ENCODE measurements around the gene APOB. TPM values are rescaled to one million over a fixed set of nuclear protein-coding genes. Genes with fewer than 3 reads are reported as not detected.

APOB gene
- total RNA-seq, 1 experiment from 2014 or later: not detected

DNA sequence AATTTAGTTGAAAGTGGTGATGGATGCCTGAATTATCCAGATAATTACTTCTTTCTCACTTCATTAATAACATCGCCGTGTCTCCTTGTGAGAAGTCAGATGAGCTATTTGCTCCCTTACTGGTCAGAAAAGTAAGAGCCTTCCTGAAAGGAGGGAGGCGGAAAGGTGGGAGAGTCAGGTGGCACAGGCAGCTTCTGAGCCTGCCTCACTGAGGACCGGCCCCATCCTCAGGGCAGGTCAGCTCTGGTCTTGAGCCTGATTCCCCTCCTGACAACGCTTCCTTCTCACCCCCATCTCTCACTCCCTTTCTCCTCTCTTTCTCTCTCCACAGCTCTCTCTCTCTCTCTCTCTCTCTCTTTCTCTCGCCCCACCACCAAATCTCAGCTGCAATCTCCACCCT is 10.1 kb upstream of the APOB start:
- POLR2A ChIA-PET (ENCODE audit: low non-redundant PET): interaction anchor here (0.6 kb wide), 1 partner anchor 408 kb away, joined by 4 read pairs; no protein-coding TSS in a partner anchor
- TF ChIP-seq EZH2 (IDR thresholded peaks at IDR 0.05; ENCODE audit: borderline replicate concordance, low read depth, low read length, poor library complexity, severe bottlenecking): no peak
- TF ChIP-seq, protein P1, sequence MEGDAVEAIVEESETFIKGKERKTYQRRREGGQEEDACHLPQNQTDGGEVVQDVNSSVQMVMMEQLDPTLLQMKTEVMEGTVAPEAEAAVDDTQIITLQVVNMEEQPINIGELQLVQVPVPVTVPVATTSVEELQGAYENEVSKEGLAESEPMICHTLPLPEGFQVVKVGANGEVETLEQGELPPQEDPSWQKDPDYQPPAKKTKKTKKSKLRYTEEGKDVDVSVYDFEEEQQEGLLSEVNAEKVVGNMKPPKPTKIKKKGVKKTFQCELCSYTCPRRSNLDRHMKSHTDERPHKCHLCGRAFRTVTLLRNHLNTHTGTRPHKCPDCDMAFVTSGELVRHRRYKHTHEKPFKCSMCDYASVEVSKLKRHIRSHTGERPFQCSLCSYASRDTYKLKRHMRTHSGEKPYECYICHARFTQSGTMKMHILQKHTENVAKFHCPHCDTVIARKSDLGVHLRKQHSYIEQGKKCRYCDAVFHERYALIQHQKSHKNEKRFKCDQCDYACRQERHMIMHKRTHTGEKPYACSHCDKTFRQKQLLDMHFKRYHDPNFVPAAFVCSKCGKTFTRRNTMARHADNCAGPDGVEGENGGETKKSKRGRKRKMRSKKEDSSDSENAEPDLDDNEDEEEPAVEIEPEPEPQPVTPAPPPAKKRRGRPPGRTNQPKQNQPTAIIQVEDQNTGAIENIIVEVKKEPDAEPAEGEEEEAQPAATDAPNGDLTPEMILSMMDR (conservative IDR thresholded peaks at IDR 0.05; ENCODE audit: low read depth, low read length): no peak

DNA sequence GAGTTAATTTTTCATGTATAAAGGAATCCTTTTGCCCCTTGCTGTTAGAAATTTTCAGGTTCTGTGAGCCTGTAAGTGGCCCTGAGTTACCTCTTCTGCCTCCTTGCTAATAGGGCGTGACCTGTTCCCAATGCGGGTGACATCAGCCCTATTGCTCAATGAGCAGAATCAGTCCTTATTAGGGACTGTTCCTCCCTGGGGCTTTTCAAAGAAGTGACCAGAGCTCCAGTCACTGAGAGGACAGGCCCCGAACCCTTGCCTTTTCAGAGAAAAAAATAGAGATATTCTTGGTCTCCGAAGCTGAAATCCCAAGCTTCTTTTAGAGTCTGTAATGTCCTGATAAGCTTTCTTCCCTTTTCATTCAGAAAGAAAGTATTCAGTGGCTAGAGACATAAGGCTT is 8.2 kb upstream of the APOB start:
- TF ChIP-seq EZH2 (IDR thresholded peaks at IDR 0.05; ENCODE audit: borderline replicate concordance, low read depth, low read length, poor library complexity, severe bottlenecking): no peak
- TF ChIP-seq, protein P1 (conservative IDR thresholded peaks at IDR 0.05; ENCODE audit: low read depth, low read length): no peak
- intact Hi-C loops (cut with micrococcal nuclease; ENCODE audit: unreplicated experiment): no loop called here

More for the DNA sequence above, 10.1 kb upstream of the APOB start:
- Histone ChIP-seq H3K4me1 (ENCODE audit: insufficient read depth, low read length, poor library complexity, severe bottlenecking) (no peaks in the 10 kb centered on the region), H3K4me3 (ENCODE audit: low read depth, low read length, poor library complexity, severe bottlenecking) (no peak overlapping the region), H3K9me3 (ENCODE audit: low read depth, low read length, poor library complexity, severe bottlenecking) (no peaks in the 10 kb centered on the region), H3K36me3 (ENCODE audit: insufficient read depth, low read length, poor library complexity, severe bottlenecking) (no peaks in the 10 kb centered on the region), H3K27ac (ENCODE audit: low read depth, low read length, poor library complexity, severe bottlenecking) (no peak overlapping the region), H3K27me3 (replicated peaks; ENCODE audit: insufficient read depth, low read depth, low read length, poor library complexity) (peaks cover 57% of the 10 kb centered on the region)
- CTCF ChIA-PET: no interaction called here
- intact Hi-C loops (cut with micrococcal nuclease; ENCODE audit: unreplicated experiment): no loop called here
- DNase-seq (ENCODE audit: low spot score): no peak
- BruUV-seq (replicated peaks): no TSS peak

DNA sequence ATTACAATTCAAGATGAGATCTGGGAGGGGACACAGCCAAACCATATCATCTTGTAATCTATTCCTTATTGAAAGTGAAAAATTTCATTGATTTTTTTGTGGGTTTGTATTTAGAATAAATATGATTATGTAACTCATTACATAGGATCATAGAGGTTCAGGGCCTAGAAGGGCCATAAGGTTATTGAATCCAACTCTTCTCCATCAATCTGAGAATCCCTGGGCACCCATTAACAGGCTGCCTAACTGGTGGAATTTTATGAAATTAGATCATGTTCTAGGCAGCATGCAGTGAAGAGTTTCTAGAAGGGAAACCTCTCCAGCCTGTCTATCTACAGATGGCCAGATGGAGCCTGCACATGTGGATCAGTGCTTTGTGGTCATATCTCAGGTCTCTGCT is 6.3 kb upstream of the APOB start:
- ChIA-PET CTCF (no interaction called here), POLR2A (ENCODE audit: low non-redundant PET) (no interaction called here)
- H3K27ac ChIP-seq (ENCODE audit: low read depth, low read length, poor library complexity, severe bottlenecking): no peak overlapping the region
- H3K27me3 ChIP-seq (replicated peaks; ENCODE audit: insufficient read depth, low read depth, low read length, poor library complexity): peaks cover 66% of the 10 kb centered on the region
- H3K4me1 ChIP-seq (ENCODE audit: insufficient read depth, low read length, poor library complexity, severe bottlenecking): no peaks in the 10 kb centered on the region
- H3K4me3 ChIP-seq (ENCODE audit: low read depth, low read length, poor library complexity, severe bottlenecking): no peak overlapping the region
- BruUV-seq (replicated peaks): no TSS peak
- H3K9me3 ChIP-seq (ENCODE audit: low read depth, low read length, poor library complexity, severe bottlenecking): no peaks in the 10 kb centered on the region
- no peaks in the 10 kb centered on the region for H3K36me3 ChIP-seq (ENCODE audit: insufficient read depth, low read length, poor library complexity, severe bottlenecking)
- intact Hi-C loops (cut with micrococcal nuclease; ENCODE audit: unreplicated experiment): no loop called here
- TF ChIP-seq, protein P1 (conservative IDR thresholded peaks at IDR 0.05; ENCODE audit: low read depth, low read length): no peak
- TF ChIP-seq EZH2 (IDR thresholded peaks at IDR 0.05; ENCODE audit: borderline replicate concordance, low read depth, low read length, poor library complexity, severe bottlenecking): no peak
- DNase-seq (ENCODE audit: low spot score): no peak

More for the DNA sequence above, 8.2 kb upstream of the APOB start:
- ChIA-PET CTCF (no interaction called here), POLR2A (ENCODE audit: low non-redundant PET) (no interaction called here)
- Histone ChIP-seq H3K27me3 (replicated peaks; ENCODE audit: insufficient read depth, low read depth, low read length, poor library complexity) (peaks cover 59% of the 10 kb centered on the region), H3K9me3 (ENCODE audit: low read depth, low read length, poor library complexity, severe bottlenecking) (no peaks in the 10 kb centered on the region), H3K4me3 (ENCODE audit: low read depth, low read length, poor library complexity, severe bottlenecking) (no peak overlapping the region), H3K36me3 (ENCODE audit: insufficient read depth, low read length, poor library complexity, severe bottlenecking) (no peaks in the 10 kb centered on the region), H3K4me1 (ENCODE audit: insufficient read depth, low read length, poor library complexity, severe bottlenecking) (no peaks in the 10 kb centered on the region), H3K27ac (ENCODE audit: low read depth, low read length, poor library complexity, severe bottlenecking) (no peak overlapping the region)
- DNase-seq (ENCODE audit: low spot score): no peak
- no TSS peak for BruUV-seq (replicated peaks)
